GM18909 (cell line): ENCODE data around the gene PACS1.
"Not testable (repeated sequence)": the region's sequence is repeated elsewhere in the genome, so short reads cannot be mapped to it uniquely, and the experiment has no call there.

ENCODE experiments used
- ATAC-seq: cut with Tn5 transposase; IDR thresholded peaks from one replicate; pipeline ENCODE4 v1.9.1; 2021; ENCODE audit warnings: mild to moderate bottlenecking; ENCODE audit not compliant: unreplicated experiment, poor library complexity

Gene PACS1

DNA sequence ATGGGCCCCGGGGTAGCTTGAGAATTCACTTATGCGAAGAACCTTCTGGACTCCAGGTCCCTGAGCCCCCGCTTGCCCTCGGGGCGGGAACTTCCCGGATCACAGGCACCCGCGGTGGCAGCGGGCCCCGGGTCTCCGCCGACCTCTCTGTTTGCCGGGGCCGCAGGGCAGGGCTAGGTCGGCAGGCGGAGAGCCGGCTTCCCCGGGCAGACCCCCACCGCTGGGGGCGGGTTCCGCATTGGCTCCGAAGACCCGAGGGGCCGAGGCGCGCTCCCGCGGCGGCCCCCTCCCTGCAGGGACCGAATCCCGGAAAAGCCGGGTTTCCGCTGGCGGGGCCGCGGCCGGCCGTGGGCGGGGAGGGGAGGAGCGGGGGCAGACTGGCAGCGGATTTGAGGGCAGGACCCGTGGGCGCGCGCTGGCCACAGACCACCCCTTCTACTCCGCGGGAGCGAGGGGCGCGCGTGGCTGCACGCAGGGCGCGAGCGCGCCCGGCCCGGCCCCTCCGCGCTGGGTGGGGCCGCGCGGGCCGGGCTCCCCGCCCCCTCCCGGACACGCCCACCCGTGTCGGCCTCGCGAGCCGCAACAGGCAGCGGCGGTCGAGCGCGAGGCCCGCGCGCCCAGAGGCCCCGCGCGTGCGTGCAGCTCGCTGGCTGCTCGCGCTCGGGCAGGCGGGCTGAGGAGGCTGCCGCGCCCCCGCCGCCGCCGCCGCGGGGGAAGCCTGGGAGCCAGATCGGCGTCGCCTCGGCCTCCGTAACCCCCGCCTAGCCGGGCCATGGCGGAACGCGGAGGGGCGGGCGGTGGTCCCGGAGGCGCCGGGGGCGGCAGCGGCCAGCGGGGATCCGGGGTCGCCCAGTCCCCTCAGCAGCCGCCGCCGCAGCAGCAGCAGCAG, at the start of gene PACS1:
Gene PACS1, plus strand, starts transcription at position 558 of the 889 bp plus-strand sequence. Its CDS starts 215 bp downstream, at position 773.
- peak; percentile 52 for ATAC-seq

DNA sequence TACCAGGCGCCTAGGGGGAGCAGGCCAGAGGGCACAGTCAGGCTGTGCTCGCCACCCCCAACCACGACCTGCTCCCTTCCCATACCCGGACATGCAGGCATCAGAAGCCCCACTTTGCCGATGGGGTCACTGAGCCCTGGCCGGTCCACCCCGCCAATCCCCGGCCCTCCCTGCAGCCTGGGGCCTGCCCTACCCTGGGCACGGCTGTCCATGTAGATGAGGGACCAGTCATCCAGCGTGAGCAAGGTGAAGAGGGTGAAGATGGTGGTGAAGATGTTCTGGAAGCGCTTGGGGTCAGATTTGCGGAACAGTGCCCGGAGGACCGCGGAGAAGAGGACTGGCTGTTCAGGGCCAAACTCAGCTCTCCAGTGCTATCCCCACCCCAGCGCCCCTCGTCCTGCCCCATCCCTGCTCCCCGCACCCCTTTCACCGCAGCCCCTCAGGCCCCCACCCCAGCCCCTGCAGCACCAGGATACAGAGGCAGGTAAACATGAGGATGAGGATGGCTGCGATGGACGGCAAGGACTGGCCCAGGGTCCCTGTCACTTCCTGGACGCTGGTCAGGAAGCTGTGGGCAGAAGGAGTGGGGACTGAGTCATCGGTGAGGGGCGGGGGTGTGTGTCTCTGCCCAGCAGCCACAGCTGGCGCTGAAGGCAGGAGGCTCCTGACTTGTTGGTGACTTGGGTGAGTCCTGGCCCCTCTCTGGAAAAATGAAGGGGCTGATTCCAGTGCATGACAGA, 49.3 kb upstream of the PACS1 start:
- ATAC-seq: no peak

DNA sequence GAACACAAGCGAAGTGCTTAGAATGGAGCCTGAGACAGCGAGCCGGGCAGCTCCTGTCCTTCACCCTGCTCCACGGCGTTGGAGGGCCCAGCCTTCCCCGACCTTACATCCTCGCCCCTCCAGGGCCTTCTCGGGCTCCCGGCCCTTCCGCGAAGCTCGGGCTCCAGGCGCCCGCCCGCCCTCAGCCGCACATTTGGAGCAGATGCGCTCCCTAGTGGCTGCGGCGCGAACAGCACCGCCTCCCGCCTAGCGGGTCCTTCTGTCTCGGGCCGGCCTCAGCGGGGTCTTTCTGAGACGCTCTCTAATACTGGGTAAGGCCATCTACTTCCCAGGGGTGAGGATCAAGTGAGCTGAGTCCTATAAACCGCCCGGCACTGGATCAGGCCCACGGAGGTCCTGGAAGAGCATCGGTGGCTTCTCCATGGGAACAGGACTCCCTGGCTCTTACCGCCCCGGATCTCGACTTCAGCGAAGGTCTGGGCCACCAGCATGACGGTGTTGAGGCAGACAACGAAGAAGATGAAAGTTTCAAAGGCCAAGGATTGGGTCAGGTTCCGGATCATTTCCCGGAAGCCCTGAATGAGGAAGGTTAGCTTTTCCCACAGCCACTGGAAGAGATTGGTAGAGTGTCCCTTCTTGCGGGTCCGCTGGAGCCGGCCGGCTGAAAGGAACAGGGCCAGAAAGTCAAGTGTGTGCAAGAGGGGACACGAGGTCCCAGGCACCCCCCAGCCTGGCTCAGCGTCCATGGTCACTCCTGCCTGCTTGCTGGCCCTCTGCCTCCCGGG, 47.5 kb upstream of the PACS1 start:
- ATAC-seq: no peak

DNA sequence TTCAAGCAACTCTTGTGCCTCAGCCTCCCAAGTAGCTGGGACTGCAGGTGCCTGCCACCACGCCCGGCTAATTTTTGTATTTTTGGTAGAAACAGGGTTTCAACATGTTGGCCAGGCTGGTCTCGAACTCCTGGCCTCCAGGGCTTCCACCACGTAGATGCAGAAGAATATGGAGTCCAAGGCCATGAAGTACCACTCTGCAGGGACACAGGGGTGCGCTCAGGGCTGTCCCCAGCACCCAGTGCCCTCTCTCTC, 47.0 kb upstream of the PACS1 start:
- ATAC-seq: not testable (repeated sequence)

DNA sequence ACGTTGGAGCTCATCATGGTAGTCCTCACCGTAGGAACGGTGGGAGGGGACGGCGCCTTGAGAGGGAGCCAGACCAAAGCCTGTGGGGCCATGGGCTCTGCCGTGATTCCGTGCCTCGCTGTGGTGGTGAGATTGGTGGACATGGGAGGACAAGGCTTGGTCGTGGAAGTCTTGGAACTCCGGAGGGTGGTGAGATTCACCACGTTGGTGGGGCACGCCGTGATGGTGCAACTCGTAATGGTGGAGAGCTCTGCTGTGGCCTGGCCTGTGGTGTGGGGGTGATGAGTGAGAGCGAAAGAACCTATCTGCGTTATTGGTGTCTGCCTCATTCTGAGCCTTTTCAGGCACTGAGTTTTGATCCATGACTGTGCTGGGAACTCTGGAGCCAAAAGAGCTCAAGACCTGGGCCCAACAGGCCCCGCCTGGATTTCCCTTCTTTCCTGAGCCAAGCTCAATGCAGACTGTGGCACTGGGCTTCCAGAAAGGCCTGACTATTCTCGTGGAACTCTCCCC, 44.0 kb upstream of the PACS1 start, which contains the start of gene CATSPER1:
Gene CATSPER1, minus strand, starts transcription at position 463 of the 513 bp plus-strand sequence. Its CDS starts 100 bp downstream, at position 363.
- ATAC-seq: no peak

DNA sequence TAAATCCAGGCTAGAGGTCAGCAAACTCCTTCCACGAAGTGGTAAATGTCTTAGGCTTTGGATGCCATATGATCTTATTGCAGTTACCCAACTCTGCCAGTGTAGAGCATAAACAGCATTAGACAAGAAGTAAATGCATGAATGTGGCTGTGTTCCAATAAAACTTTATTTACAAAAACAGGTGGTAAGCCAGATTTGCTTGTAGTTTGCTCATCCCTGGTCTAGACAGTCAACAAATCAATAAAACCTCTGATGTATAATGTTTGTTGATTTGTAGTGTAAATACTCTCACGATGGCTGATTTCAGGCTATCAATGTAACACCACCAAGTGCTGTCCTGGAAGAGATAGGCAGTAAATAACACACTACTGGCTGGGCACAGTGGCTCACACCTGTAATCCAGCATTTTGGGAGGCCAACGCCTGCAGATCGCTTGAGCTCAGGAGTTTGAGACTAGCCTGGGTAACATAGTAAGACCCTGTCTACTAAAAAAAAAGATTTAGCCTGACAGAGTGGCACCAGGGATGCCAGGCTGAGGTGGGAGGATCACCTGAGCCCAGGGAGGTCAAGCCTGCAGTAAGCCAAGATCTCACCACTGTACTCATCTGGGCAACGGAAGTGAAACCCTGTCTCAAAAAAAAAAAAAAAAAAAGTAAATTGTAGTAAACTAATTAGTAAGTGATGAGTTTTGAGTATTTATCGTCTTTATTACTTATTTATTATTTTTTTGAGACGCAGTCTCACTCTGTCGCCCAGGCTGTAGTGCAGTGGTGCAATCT, 36.9 kb upstream of the PACS1 start:
- ATAC-seq: no peak

DNA sequence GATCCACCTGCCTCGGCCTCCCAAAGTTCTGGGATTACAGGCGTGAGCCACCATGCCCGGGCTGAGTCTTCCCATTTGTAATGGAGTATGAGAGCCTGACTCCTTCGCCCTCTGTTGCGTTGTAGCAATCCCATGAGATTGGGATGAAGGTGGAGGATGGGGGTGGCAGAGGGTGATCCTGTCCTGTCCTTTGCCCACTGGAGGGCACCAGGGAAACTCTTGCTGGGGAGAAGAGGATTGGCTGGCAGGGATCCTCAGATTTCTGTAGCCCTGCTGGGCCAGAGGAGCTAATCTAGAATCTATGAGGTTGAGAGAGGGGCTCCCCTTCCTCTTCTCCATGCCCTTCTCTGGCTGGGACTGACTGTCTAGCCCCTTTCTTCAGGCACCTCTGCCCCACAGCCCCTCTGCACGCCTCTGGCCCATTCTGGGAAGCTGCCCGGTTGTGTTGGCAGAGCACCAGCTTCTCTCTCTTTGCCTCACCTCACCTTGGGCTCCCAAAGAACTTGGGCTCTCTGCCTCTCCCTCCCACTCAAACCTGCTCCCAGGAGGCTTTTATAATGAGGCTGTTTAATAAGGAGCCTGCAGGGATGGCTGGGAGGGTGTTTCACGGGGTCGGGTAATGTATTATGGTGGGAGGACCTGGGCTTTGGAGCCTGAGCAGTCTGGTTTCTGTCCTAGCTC, 34.3 kb upstream of the PACS1 start:
- ATAC-seq: no peak

DNA sequence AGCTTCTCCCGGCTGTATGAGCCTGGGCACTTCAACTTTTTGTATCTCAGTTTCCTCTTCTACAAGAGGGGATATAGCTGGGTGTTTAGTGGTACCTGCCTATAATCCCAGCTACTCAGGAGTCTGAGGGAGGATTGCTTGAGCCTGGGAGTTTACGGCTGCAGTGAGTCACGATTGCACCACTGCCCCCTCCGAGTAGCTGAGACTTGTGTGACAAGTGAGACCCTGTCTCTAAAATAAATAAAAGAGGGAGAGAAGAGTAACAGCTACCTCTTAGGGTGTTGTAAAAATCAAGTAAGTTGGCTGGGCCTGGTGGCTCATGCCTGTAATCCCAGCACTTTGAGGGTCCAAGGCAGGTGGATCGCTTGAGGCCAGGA, 33.8 kb upstream of the PACS1 start:
- no peak for ATAC-seq

DNA sequence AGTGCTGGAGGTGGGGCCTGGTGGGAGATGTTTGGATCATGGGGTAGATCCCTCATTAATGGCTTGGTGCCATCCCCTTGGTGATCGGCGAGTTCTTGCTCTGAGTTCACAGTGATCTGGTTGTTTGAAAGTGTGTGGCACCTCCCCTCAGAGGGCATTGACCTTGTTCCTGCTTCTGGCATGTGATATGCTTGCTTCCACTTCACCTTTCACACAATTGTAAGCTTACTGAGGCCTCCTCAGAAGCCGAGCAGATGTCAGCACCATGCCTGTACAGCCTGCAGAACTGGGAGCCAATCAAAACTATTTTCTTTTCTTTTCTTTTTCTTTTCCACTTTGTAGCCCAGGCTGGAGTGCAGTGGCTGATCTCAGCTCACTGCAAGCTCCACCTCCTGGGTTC, 32.7 kb upstream of the PACS1 start:
- no peak for ATAC-seq

DNA sequence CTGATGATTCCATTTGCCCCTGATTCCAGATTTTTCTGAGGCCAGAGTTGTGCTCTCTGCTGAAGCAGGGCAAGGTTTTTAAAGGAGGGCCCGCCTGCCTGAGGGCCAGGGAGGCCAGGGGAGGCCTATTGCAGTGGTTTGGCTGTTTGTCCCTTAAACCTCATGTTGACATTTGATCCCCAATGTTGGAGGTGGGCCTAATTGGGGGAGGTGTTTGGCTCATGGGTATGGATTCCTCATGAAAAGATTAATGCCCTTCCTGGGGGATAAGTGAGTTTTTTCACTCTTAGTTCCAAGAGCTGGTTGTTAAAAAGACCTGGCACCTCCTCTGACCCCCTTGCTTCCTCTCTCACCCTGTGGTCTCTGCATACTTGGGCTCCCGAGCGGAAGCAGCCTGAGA, 30.3 kb upstream of the PACS1 start:
- no peak for ATAC-seq

DNA sequence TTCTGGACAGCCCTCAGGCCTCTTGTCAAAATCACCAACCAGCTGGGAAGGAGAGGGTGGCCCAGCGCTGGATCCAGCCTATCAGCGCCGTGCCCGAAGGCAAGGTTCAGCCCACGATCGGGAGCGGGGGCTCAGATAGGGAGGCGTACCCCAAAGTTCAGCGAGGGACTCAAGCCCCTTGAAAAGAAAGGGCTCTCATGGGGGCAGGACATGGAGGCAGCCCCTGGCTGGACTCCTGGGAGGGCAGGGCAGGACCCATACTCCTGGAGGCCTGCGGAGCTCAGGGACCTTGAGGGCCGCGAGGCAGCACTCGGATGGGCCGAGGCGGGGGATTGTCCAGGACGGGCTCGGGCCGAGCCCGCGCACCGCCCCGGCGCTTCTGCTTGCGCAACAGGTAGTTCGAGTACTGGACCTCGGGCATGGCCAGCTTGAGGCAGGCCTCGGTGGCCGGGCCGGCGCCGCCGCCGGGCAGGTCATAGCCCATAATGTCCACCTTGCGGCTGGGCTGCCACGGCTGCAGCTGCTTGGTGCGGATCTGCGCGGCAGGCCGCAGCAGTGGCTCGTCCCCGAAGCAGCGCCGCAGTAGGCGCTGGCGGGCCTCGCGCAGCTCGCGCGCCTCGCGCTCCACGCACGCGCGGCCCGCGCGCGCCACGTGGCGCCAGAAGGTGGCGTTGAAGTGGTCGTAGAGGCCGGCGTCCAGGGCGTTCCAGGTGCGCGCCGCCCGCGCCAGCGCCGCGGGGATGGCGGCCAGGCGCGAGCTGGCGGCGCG, 27.7 kb upstream of the PACS1 start:
- no peak for ATAC-seq

DNA sequence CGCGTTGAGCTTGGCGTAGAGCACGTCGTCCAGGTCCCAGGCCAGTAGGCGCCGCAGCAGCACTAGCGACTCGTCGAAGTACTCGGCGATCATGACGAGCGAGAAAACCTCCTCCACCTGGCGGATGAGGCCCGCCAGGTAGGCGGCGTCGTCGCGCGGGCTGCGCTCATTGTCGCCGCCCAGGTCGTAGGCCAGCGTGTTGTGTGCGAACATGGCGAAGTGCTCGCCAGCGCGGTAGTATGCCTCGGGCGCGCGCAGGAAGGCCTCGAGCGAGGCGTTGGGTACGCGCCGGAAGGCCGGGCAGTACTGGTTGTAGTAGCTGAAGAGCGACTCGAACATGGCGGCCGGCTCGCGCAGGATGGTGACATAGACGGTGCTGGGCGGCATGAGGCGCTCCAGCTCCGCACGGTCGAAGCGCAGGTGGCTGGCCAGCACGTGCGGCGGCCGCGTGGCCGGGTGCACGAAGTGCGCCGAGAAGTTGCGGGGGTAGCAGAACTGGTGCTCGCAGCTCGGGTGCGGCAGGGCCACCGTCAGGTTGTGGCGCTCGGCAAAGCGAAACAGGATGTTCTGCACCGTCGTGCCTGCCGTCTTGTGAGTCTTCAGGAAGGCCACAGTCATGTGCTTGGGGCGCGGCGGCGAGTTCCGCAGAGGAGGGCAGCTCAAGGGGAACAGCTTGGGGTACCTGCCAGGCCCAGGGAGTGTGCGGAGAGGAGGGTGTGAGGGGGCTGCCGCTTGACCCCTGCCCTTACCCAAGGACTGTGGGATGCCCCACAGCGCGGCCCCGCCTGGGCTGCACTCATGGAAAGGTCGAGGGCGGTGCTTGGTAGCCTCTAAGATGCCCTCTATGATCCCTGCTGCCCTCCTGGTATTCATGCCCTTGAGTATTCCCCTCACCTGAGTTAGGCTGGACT, 26.8 kb upstream of the PACS1 start:
- no peak for ATAC-seq

DNA sequence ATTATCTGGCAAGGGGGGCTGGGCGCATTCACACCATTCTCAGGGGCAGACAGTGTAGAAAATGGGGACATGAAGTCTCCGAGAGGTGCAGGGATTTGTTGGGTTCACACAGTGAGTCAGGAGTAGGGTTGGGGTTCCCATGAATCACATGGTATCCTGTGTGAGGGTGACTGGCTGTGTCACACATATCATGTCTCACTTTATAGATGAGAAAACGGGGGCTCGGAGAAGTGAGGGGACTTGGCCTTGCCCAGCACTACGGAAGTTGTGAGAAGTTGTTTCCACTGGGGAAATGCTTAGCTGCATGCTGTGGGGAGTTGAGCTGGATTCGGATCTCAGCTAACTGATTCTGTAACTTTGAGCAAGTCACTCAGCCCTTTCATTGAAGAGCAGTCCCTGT, 25.3 kb upstream of the PACS1 start:
- ATAC-seq: no peak

DNA sequence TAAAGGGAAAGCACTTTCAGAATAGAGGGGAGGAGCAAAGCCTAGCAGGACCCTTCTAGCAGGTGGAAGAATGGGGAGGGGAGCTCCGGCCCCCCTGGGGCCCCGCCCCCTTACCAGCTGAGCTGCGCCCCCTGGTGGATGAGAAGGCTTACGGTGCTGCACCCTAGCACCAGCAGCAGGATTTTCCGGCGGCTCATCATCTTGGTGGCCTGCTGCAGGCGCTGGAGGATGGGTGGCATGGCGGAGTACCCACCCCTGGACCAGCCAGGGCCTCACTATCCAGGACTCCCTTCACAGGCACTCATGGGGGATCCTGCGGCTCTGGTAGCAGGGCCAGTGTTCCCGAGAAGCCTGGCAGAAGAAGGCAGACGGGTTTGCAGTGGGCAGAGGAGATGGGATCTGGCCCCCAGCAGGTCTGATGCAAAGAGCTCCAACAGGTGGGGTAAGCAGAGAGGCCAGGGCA, 24.9 kb upstream of the PACS1 start:
- ATAC-seq: no peak

DNA sequence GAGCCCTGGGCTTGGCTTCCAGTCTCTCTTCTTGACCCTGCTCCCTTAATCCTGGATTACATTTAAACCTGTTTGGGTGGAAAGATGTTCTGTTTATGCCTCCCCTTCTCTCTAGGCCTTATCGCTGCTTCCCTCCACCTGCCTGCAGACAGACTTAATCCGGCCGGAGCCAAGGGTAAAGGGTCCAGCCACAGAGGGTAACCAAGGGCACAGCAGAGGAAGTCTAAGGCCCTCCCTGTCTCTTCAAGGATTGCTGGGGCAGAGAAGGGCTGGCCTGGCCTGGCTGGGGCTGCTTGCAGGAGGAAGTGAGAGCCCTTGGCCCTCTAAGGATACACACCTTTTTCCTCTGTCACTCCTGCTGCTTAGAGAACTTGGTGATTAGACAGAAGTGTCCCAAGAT, 23.2 kb upstream of the PACS1 start:
- no peak for ATAC-seq

DNA sequence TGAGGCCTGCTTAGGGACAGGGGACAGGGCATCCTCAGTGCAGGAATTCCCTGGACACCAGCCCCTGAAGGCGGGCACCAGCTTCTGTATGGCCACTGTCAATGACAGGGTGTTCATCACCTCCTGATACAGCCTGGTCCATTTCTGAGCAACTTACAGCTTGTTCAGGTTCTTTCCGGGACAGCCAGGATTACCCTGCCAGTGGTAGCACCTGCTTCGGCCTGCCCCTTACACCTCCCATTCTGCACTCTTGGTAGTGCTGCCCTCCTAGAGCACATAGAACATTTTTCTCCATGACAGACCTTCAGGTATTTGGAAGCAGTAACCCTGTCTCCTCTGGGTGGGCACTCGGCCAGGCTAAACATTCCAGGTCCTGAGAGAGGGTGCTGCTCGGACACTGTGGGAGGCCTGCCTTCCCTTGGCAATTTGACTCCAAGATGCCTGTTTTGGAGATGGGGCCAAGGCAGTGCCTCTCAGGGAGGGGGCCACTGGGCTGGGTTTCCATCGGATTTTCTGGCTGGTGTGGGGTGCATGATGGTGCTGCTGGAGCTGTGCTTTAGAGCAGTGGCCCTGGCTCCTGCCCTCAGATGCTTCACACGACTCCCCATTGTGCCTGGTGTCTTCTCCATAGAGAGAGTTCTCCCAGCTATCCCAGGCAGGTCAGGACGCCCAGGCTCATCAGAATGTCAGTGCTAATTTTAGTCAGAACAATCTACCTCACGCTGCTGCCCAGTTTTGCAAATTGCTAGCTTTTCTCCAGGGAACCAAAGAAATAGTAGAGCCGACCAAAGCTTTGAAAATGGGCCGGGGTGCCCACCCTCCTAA, 22.3 kb upstream of the PACS1 start:
- ATAC-seq: no peak
